ENCODE measurements around the gene PCDHB4.
"Not testable (repeated sequence)": the region's sequence is repeated elsewhere in the genome, so short reads cannot be mapped to it uniquely, and the experiment has no call there.

PCDHB4 gene

GRCh38 chr5:141121563-141121962 lies at the start of gene PCDHB4:
TSS of gene PCDHB4 (plus strand) at chr5:141121818. CDS start at chr5:141121999, 181 bp downstream.
- no peak for DNase-seq (ENCODE audit: low read depth)

GRCh38 chr5:141077826-141078225 lies 43.8 kb upstream of the PCDHB4 start:
- DNase-seq (ENCODE audit: low read depth) = no peak

- DNase-seq (ENCODE audit: low read depth) = no peak
These were observed 39.4 kb upstream of the PCDHB4 start for GRCh38 chr5:141082228-141082627.

GRCh38 chr5:141084487-141084989 lies 37.1 kb upstream of the PCDHB4 start:
- no peak for DNase-seq (ENCODE audit: low read depth)

GRCh38 chr5:141094481-141095262 lies 26.9 kb upstream of the PCDHB4 start, which contains the start of gene PCDHB2:
TSS of gene PCDHB2 (plus strand) at chr5:141094615. CDS start at chr5:141094791, 176 bp downstream.
- DNase-seq (ENCODE audit: low read depth) = no peak

GRCh38 chr5:141095263-141095641 lies 26.4 kb upstream of the PCDHB4 start:
- DNase-seq (ENCODE audit: low read depth) = no peak

GRCh38 chr5:141096181-141096580 lies 25.4 kb upstream of the PCDHB4 start:
- DNase-seq (ENCODE audit: low read depth) = not testable (repeated sequence)

- not testable (repeated sequence) for DNase-seq (ENCODE audit: low read depth)
These were observed 25.0 kb upstream of the PCDHB4 start for GRCh38 chr5:141096586-141096985.

GRCh38 chr5:141100243-141100805 lies 21.3 kb upstream of the PCDHB4 start, which contains the start of gene PCDHB3:
TSS of gene PCDHB3 (plus strand) at chr5:141100473. CDS start at chr5:141100650, 177 bp downstream.
- no peak for DNase-seq (ENCODE audit: low read depth)

- DNase-seq (ENCODE audit: low read depth) = no peak
These were observed 20.6 kb upstream of the PCDHB4 start for GRCh38 chr5:141101059-141101458.

GRCh38 chr5:141102070-141102469 lies 19.5 kb upstream of the PCDHB4 start:
- DNase-seq (ENCODE audit: low read depth) = not testable (repeated sequence)

- DNase-seq (ENCODE audit: low read depth) = not testable (repeated sequence)
These were observed 19.1 kb upstream of the PCDHB4 start for GRCh38 chr5:141102471-141102870.

GRCh38 chr5:141105350-141105749 lies 16.3 kb upstream of the PCDHB4 start:
- DNase-seq (ENCODE audit: low read depth) = no peak

GRCh38 chr5:141119250-141119649 lies 2.4 kb upstream of the PCDHB4 start:
- DNase-seq (ENCODE audit: low read depth) = no peak

GRCh38 chr5:141121985-141122384 lies 367 bp downstream of the PCDHB4 start:
- DNase-seq (ENCODE audit: low read depth) = no peak

GRCh38 chr5:141123396-141124135 lies 1.9 kb downstream of the PCDHB4 start:
- not testable (repeated sequence) for DNase-seq (ENCODE audit: low read depth)

GRCh38 chr5:141127305-141127704 lies 5.7 kb downstream of the PCDHB4 start:
- no peak for DNase-seq (ENCODE audit: low read depth)

- no peak for DNase-seq (ENCODE audit: low read depth)
These were observed 13.6 kb downstream of the PCDHB4 start, which contains the start of gene PCDHB5 for GRCh38 chr5:141135030-141135717. TSS of gene PCDHB5 (plus strand) at chr5:141135206. CDS start at chr5:141135435, 229 bp downstream.

- DNase-seq (ENCODE audit: low read depth) = no peak
These were observed 14.2 kb downstream of the PCDHB4 start for GRCh38 chr5:141135718-141136266.

- DNase-seq (ENCODE audit: low read depth) = not testable (repeated sequence)
These were observed 15.7 kb downstream of the PCDHB4 start for GRCh38 chr5:141137346-141137745.

- no peak for DNase-seq (ENCODE audit: low read depth)
These were observed 28.2 kb downstream of the PCDHB4 start, which contains the start of gene PCDHB6 for GRCh38 chr5:141149812-141150211. TSS of gene PCDHB6 (plus strand) at chr5:141150057. CDS start at chr5:141150258, 201 bp downstream.

Data from stimulated activated CD8-positive, alpha-beta memory T cell treated with anti-CD3 and anti-CD28 coated beads, Interleukin-15, amount 100 ng/mL, for 1 hour (primary cell).